UCSD-AML1 (cell line): ENCODE measurements around the gene ZNF516.

Source experiments
- DNase-seq: peaks from one replicate; lab custom pipeline; 2025; ENCODE audit not compliant: unreplicated experiment; lab: John Stamatoyannopoulos, UW

The ZNF516 gene

DNA sequence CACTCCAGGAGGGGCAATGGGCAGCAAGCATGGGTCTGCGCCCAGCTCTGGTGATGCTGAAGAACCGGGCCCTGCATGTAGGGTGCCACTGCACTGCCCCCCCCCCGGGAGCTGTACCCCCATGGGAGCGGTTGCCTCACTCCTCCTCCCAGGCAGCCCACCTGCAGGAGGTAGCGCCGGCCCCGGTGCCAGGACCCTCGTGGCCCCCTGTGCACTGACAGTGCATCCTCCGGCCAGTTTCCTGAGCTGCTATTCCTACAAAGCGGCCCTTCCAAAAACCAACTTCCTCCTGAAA, 109.4 kb downstream of the ZNF516 start:
- DNase-seq: no peak

GRCh38 chr18:76384861-76385680, 110.0 kb downstream of the ZNF516 start:
- no peak for DNase-seq

DNA sequence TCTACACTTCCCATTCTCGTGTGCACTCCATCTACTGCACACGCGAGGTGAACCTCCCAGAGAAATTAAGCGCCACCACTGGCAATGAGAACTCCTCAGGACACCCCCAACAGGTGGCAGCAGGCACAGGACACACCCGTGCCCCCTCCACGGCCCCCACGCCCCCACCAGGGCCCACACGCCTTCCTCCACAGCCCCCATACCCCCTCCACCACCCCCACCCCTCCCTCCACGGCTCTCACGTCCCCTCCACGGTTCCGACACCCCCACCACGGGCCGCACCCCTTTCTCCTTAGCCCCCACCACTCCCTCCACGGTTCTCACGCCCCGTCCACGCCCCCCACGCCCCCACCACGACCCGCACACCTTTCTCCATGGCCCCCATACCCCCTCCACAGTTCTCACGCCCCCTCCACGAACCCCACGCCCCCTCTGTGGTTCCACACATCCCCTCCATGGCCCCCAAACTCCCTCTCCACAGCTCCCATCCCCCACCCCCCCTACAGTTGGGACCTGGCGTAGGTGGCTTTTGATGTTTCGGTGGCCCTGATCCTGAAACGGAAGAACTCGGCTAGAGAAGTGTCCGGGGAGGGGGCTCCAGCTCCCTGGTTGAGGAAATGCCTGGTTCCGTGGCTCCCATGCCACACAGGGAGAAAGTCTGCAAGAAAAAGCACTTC, 110.8 kb downstream of the ZNF516 start:
- no peak for DNase-seq

GRCh38 chr18:76383636-76384035, 111.4 kb downstream of the ZNF516 start:
- DNase-seq: no peak

- DNase-seq: no peak
Measured at GRCh38 chr18:76382275-76382674, 112.8 kb downstream of the ZNF516 start.

GRCh38 chr18:76380791-76381405, 114.1 kb downstream of the ZNF516 start:
- no peak for DNase-seq

GRCh38 chr18:76380127-76380729, 114.8 kb downstream of the ZNF516 start:
- DNase-seq: no peak

DNA sequence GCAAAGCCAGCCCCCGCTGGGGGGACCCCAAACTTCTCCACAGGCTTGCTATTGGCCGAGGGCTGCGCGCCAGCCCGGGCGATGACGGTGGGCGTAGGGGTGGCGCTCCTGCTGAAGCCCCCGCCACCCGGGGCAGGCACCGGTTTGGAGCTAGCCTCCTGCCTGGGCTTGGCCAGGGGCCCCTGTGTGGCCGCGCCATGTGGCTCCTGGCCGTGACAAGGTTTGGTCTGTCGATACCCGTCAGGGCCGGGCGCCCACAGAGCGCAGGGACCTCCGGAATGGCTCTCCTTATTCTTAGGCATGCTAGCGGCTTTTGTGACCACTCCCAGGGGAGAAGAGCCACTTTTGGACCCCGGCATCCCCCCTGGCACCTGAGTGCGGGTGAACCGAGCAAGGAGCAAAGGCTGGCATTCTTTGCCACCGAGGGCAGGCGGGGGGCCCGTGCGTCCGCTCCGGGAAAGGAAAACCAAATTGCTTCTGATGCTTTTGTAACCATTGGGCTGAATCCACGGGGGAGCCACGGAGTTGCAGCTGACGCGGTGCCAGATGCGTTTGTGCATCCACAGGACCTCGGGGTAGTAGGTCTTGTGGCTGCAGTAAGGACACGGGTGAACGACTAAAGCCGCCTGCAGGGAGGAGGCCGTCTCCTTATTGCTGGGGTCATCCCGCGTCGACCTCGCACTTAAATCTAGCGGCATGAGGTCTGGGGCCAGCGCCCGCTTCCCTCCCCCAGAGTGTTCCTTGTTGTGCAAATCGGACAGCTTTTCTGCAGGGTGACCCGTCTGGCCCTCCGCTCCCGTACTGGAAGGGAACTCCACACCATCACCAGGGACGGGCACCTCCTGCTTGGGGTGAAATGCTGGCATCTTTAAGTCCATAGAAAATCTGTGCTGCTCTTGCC, 115.6 kb downstream of the ZNF516 start:
- DNase-seq: no peak

DNA sequence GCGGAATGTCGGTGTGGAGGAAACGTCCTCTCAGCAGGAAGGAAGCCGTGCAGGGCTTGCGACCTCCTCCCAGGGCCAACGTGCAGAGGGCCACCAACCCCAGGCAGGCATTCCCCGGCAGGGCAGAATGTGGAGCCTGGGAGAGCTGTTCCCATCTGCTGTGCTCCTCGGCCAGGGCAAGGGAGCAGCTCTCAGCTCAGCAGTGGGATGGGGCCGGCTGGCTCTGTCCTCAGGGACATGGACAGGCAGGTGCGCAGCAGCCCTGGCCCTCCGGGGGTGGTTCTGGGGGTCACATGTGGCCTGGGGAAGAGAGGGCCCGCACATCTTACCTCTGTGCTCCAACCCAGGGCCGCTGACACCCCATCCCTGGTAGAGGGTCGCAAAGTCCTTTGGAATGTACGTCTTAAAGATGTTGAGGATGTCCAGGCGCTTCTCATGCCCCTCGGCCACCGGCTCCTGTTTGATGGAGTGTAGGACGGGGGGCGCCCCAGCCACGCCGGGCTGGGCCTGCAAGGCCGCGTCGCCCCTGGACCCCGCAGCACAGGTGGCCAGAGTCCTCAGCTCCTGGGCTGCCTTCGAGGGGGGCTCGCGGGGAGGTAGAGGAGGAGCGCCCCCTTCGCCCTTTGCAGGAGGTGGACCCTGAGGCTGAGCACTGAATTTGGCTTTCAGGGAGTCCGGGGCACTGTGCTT, 116.4 kb downstream of the ZNF516 start:
- no peak for DNase-seq

DNA sequence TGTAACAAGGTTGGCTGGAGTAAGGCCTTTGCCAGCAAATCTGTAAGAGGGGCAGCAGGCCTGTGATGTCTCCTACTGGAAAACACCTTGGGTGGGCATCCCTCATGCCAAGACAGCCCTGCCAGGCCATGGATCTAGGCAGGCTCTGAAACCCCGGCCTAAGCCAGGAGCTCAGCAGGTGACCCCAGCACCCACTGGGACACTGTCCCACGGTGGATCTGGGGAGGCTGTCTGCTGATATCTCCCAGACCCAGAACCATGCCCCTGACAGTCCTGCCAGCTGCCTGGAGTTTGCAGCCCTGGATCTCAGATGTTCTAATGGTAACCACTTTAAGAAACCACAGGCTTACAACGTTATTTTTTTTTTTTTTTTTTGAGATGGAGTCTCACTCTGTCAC, 117.7 kb downstream of the ZNF516 start:
- no peak for DNase-seq

- no peak for DNase-seq
Measured at GRCh38 chr18:76376668-76377358, 118.2 kb downstream of the ZNF516 start.

GRCh38 chr18:76376225-76376624, 118.8 kb downstream of the ZNF516 start:
- DNase-seq: no peak

DNA sequence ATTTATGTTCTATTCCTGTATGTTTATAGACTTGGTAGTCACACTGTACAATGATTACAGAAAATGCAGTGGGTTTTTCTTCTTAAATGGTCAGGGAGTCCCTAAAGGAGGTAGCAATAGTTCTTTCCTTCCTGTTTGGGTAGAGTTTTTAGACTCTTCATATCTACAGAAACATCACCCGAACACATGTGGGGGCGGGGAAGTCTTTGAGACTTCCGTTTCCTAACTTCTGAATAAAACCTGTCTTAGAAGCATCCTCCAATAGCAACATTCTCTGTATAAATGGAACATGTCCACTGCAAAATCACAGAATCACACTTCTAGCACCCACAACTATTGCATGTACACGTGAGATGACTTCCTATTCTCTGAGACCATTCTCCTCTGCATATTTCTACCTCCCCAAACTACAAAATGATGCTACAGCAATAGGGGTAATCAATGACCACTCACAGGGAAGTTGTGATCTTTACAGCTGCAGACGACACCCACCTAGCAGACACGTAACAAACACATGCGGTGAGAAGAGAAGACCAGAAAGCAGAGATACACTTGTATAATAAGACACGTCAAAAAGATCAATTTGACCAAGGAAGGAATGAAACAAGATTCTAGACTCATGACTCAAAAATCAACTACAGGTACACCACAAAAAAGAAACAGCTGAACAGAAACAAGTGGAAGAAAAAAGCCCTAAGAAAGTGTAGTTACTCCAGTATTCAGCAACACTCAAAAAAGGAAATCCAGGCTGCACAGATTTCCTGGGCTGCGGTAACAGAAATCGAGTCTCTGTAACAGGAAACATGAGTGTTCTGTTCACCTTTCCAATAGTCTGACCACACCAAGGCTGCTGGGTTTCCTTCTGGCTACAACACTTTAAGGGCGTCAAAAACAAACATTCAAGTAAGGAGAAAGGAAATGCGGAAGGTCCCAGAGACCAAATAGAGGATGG, 120.4 kb downstream of the ZNF516 start:
- no peak for DNase-seq

- no peak for DNase-seq
Measured at GRCh38 chr18:76373297-76373696, 121.7 kb downstream of the ZNF516 start.

GRCh38 chr18:76371301-76372203, 123.5 kb downstream of the ZNF516 start:
- DNase-seq: no peak

DNA sequence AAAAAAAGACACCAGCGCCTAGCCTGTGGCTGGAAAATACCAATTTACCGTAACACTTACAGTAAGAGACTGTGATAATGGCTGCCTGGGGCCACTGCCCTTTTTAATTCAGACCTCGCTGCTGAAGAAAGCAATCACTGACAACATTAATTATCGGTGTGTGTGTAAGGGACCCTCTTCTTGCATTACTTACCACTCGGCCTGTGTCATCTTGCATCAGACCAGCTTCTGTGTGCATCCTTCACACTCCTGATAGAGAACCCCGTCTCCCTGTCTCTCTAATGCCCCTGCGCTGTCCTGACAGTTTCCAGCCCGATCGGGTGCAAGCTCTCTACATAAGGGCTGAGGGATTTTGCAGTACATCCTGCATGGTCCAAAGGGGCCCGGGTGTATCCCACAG, 124.4 kb downstream of the ZNF516 start:
- DNase-seq: no peak

- no peak for DNase-seq
Measured at GRCh38 chr18:76370201-76370600, 124.8 kb downstream of the ZNF516 start.

- no peak for DNase-seq
Measured at GRCh38 chr18:76369791-76370190, 125.3 kb downstream of the ZNF516 start.
